Fibroblast of skin of back (primary cell): ENCODE data around the gene ANKS3.
A peak's percentile ranks its signal among the peaks of the same experiment; 100 is the strongest.

ENCODE experiments used
- DNase-seq: peaks from one replicate; pipeline ENCODE4 v3.0.0-alpha.2; 2013

The ANKS3 gene

GRCh38 chr16:4695473-4696171 is 38.4 kb downstream of the ANKS3 start:
- DNase-seq: no peak

- no peak for DNase-seq
These were observed 39.2 kb downstream of the ANKS3 start for GRCh38 chr16:4694642-4695451.

- peak; percentile 28 for DNase-seq
These were observed 40.0 kb downstream of the ANKS3 start for GRCh38 chr16:4693956-4694641.

- peak; percentile 96 for DNase-seq
These were observed 40.6 kb downstream of the ANKS3 start, which contains the start of gene NUDT16L1 for GRCh38 chr16:4693296-4693955. Gene NUDT16L1 (plus strand): TSS chr16:4693562. CDS start chr16:4693727, 165 bp downstream.

GRCh38 chr16:4692460-4693295 is 41.4 kb downstream of the ANKS3 start:
- DNase-seq: no peak

GRCh38 chr16:4691666-4692412 is 42.2 kb downstream of the ANKS3 start:
- DNase-seq: no peak

- no peak for DNase-seq
These were observed 43.0 kb downstream of the ANKS3 start for GRCh38 chr16:4690946-4691665.

- DNase-seq: no peak
These were observed 44.0 kb downstream of the ANKS3 start for GRCh38 chr16:4689864-4690704.

- DNase-seq: no peak
These were observed 44.9 kb downstream of the ANKS3 start for GRCh38 chr16:4689091-4689671.

- no peak for DNase-seq
These were observed 45.4 kb downstream of the ANKS3 start for GRCh38 chr16:4688674-4689045.

- DNase-seq: no peak
These were observed 46.0 kb downstream of the ANKS3 start for GRCh38 chr16:4687946-4688673.

- no peak for DNase-seq
These were observed 46.7 kb downstream of the ANKS3 start for GRCh38 chr16:4687416-4687815.

GRCh38 chr16:4686497-4687210 is 47.4 kb downstream of the ANKS3 start:
- DNase-seq: no peak

GRCh38 chr16:4685776-4686496 is 48.1 kb downstream of the ANKS3 start:
- no peak for DNase-seq

- DNase-seq: no peak
These were observed 48.8 kb downstream of the ANKS3 start for GRCh38 chr16:4685292-4685691.

- DNase-seq: no peak
These were observed 49.3 kb downstream of the ANKS3 start for GRCh38 chr16:4684763-4685162.
